ENCODE data around the gene PRKG1.

DNA sequence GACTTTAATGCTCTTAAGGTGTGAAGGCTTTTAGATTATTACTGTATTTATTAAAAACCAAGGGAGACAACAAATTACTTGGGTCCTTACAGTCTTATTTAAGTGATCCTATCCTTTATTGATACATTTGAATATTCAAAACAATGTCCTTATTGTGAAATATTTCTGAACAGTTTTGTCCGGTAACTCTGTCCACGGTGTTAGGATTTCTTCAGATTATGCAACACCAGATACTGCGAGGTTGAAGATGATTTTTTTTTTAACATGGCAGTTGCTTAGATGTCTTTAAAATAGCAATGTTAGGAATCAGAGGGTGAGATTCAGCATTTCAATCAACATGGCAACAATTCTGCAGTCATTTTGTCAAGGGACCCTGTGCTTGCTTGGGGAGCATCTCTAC lies 448.6 kb downstream of the PRKG1 start:
- TF ChIP-seq EGR1 (IDR thresholded peaks at IDR 0.05; ENCODE audit: low read depth in 2 of 2) (no peak), CTCF (IDR thresholded peaks at IDR 0.05; ENCODE audit: low read depth, low read length, missing input control) (no peak)
- TF ChIP-seq, protein P1, sequence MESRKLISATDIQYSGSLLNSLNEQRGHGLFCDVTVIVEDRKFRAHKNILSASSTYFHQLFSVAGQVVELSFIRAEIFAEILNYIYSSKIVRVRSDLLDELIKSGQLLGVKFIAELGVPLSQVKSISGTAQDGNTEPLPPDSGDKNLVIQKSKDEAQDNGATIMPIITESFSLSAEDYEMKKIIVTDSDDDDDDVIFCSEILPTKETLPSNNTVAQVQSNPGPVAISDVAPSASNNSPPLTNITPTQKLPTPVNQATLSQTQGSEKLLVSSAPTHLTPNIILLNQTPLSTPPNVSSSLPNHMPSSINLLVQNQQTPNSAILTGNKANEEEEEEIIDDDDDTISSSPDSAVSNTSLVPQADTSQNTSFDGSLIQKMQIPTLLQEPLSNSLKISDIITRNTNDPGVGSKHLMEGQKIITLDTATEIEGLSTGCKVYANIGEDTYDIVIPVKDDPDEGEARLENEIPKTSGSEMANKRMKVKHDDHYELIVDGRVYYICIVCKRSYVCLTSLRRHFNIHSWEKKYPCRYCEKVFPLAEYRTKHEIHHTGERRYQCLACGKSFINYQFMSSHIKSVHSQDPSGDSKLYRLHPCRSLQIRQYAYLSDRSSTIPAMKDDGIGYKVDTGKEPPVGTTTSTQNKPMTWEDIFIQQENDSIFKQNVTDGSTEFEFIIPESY (IDR thresholded peaks at IDR 0.05): no peak
